SK-N-SH (cell line): ENCODE measurements around the gene CYP2D6. TPM values are rescaled to one million over a fixed set of nuclear protein-coding genes. Genes with fewer than 3 reads are reported as not detected.

Source experiments
- CTCF ChIA-PET: fragments of 300-600, 350-600 bp; formaldehyde crosslinking; extraction: SDS; loops from one replicate; lab custom pipeline; 2021; lab: Yijun Ruan, JAX
- POLR2A ChIA-PET: fragments of 350-600 bp; sonication (Branson Sonifier 250); formaldehyde crosslinking; extraction: SDS; loops from one replicate; lab custom pipeline; 2020; ENCODE audit warnings: antibody characterized with exemption, inconsistent platforms; lab: Yijun Ruan, JAX
- DNase-seq: peaks from one replicate; pipeline ENCODE4 v3.0.0; 2012
- H2AFZ ChIP-seq: fragments of 200-600 bp; sonication (generic); 2 replicates; pipeline ENCODE4 v1.8.1; 2016; ENCODE audit warnings: antibody characterized with exemption, mild to moderate bottlenecking, low read depth
- H3F3A ChIP-seq: fragments of 200-600 bp; sonication (generic); replicated peaks from 2 replicates; pipeline ENCODE3; 2016; ENCODE audit warnings: antibody characterized with exemption, mild to moderate bottlenecking; ENCODE audit not compliant: insufficient read depth
- H3K27ac ChIP-seq, 2 experiments: fragments of 200-500 bp in 1 of 2; fragments of 200-600 bp in 1 of 2; sonication (Bioruptor generic) in 1 of 2; sonication (generic), shearing (Covaris generic) in 1 of 2; 2 replicates each; pipeline versions ENCODE4 v1.5.1 to v1.6.1; 2014 to 2016; ENCODE audit warnings: low read depth in 2 of 2, inconsistent platforms in 1 of 2, low read length in 1 of 2, mild to moderate bottlenecking in 1 of 2, mixed read lengths in 1 of 2
- H3K27me3 ChIP-seq: fragments of 200-600 bp; sonication (generic), shearing (Covaris generic); 2 replicates; pipeline ENCODE4 v1.6.1; 2016; ENCODE audit warnings: mixed run types; ENCODE audit not compliant: insufficient read depth
- H3K36me3 ChIP-seq, 2 experiments: fragments of 200-500 bp in 1 of 2; fragments of 200-600 bp in 1 of 2; sonication (Bioruptor generic) in 1 of 2; sonication (generic) in 1 of 2; replicated peaks in 1 of 2; 2 replicates each; pipeline versions ENCODE3 to v1.5.1; 2014 to 2016; ENCODE audit warnings: low read length in 1 of 2, mild to moderate bottlenecking in 1 of 2; ENCODE audit not compliant: insufficient read depth in 2 of 2, control insufficient read depth in 1 of 2
- H3K4me1 ChIP-seq, 2 experiments: fragments of 200-500 bp in 1 of 2; fragments of 200-600 bp in 1 of 2; sonication (Bioruptor generic) in 1 of 2; sonication (generic), shearing (Covaris generic) in 1 of 2; 2 replicates each; pipeline versions ENCODE4 v1.5.1 to v1.6.1; 2014 to 2016; ENCODE audit warnings: low read depth in 1 of 2, low read length in 1 of 2, mixed run types in 1 of 2; ENCODE audit not compliant: insufficient read depth in 2 of 2, control insufficient read depth in 1 of 2
- H3K4me2 ChIP-seq: fragments of 200-600 bp; sonication (generic), shearing (Covaris generic); 2 replicates; pipeline ENCODE4 v1.6.1; 2017; ENCODE audit warnings: mixed run types
- H3K4me3 ChIP-seq, 2 experiments: fragments of 200-500 bp in 1 of 2; fragments of 200-600 bp in 1 of 2; sonication (Bioruptor generic) in 1 of 2; sonication (generic), shearing (Covaris generic) in 1 of 2; 2 replicates each; pipeline versions ENCODE4 v1.5.1 to v1.8.1; 2014 to 2016; ENCODE audit warnings: low read depth in 2 of 2, inconsistent platforms in 1 of 2, low read length in 1 of 2, mild to moderate bottlenecking in 1 of 2, mixed read lengths in 1 of 2, moderate library complexity in 1 of 2
- H3K79me2 ChIP-seq: fragments of 200-600 bp; sonication (generic); 2 replicates; pipeline ENCODE4 v1.8.1; 2017; ENCODE audit warnings: mild to moderate bottlenecking; ENCODE audit not compliant: insufficient read depth
- H3K9ac ChIP-seq: fragments of 200-600 bp; sonication (generic); 2 replicates; pipeline ENCODE4 v1.6.1; 2017; ENCODE audit warnings: mixed run types
- H3K9me2 ChIP-seq: fragments of 200-600 bp; sonication (generic); 2 replicates; pipeline ENCODE4 v1.6.1; 2017; ENCODE audit warnings: mixed run types
- H3K9me3 ChIP-seq: fragments of 200-600 bp; sonication (generic); 2 replicates; pipeline ENCODE4 v1.6.1; 2017; ENCODE audit warnings: mixed run types, mild to moderate bottlenecking, moderate library complexity
- H4K20me1 ChIP-seq: fragments of 200-600 bp; sonication (generic); 2 replicates; pipeline ENCODE4 v1.6.1; 2017; ENCODE audit warnings: mild to moderate bottlenecking, mixed run types; ENCODE audit not compliant: insufficient read depth
- EP300 ChIP-seq, 2 experiments: IDR thresholded peaks; 2 replicates each; pipeline versions ENCODE4 v1.4.0 to v1.6.1; 2012; ENCODE audit warnings: borderline replicate concordance in 1 of 2, low read depth in 1 of 2, low read length in 1 of 2
- EZH2phosphoT487 ChIP-seq: fragments of 200-600 bp; sonication (generic); IDR thresholded peaks from 2 replicates; pipeline ENCODE4 v1.6.1; 2017; ENCODE audit warnings: low read depth, mixed run types, mild to moderate bottlenecking, antibody characterized with exemption, moderate library complexity, borderline replicate concordance
- FOSL2 ChIP-seq: IDR thresholded peaks from 2 replicates; pipeline ENCODE4 v1.4.0; 2012; ENCODE audit warnings: low read depth, mild to moderate bottlenecking, moderate library complexity, borderline replicate concordance
- FOXJ3 ChIP-seq: sonication (generic); formaldehyde crosslinking; IDR thresholded peaks from 2 replicates; pipeline ENCODE4 v1.5.1; 2020; ENCODE audit warnings: mild to moderate bottlenecking, missing genetic modification reagents
- JUND ChIP-seq: IDR thresholded peaks from 2 replicates; pipeline ENCODE4 v1.4.0; 2012
- MEF2A ChIP-seq: IDR thresholded peaks from 2 replicates; pipeline ENCODE4 v1.4.0; 2012; ENCODE audit warnings: low read depth, borderline replicate concordance
- MXI1 ChIP-seq: IDR thresholded peaks from 2 replicates; pipeline ENCODE4 v1.6.1; 2012; ENCODE audit warnings: mild to moderate bottlenecking, low read depth, low read length, improper control_type of control experiment
- RXRA ChIP-seq: IDR thresholded peaks from 2 replicates; pipeline ENCODE4 v1.4.0; 2012; ENCODE audit warnings: low read depth, mild to moderate bottlenecking, borderline replicate concordance
- SIN3A ChIP-seq: IDR thresholded peaks from 2 replicates; pipeline ENCODE4 v1.6.1; 2012; ENCODE audit warnings: low read depth, mild to moderate bottlenecking, low read length, moderate library complexity, borderline replicate concordance
- TAF1 ChIP-seq: IDR thresholded peaks from 2 replicates; pipeline ENCODE4 v1.6.1; 2012; ENCODE audit warnings: low read depth, mild to moderate bottlenecking, low read length, moderate library complexity, borderline replicate concordance
- TEAD4 ChIP-seq: IDR thresholded peaks from 2 replicates; pipeline ENCODE4 v1.4.0; 2012; ENCODE audit warnings: mild to moderate bottlenecking, borderline replicate concordance; ENCODE audit not compliant: insufficient read depth
- YY1 ChIP-seq: IDR thresholded peaks from 2 replicates; pipeline ENCODE4 v1.4.0; 2012; ENCODE audit warnings: low read depth, mild to moderate bottlenecking
- WGBS: methylation state at CpG from one replicate; pipeline ENCODE4 v1.1.6; 2017; ENCODE audit warnings: low lambda C conversion rate; 5-methylcytosine and 5-hydroxymethylcytosine counted together
- polyA plus RNA-seq, 3 experiments: library from polyadenylated mRNA; depleted of rRNA; stranded (reverse); fragments of >200 nt; gene quantifications; 2 replicates each; pipeline ENCODE4 v1.2.3, GENCODE V29; 2012
- TF ChIP-seq, protein P1 (sequence below): IDR thresholded peaks from 2 replicates; pipeline ENCODE4 v1.6.1; 2012; ENCODE audit warnings: mild to moderate bottlenecking, low read depth, low read length, moderate library complexity
- TF ChIP-seq, protein P2 (sequence below): fragments of 150-350 bp; IDR thresholded peaks from 2 replicates; pipeline ENCODE4 v1.6.1; 2016; ENCODE audit warnings: mild to moderate bottlenecking, low read depth, low read length
- TF ChIP-seq, protein P3 (sequence below): IDR thresholded peaks from 2 replicates; pipeline ENCODE4 v1.4.0; 2012; ENCODE audit warnings: low read depth, borderline replicate concordance
- TF ChIP-seq, protein P4 (sequence below): IDR thresholded peaks from 2 replicates; pipeline ENCODE4 v1.4.0; 2012; ENCODE audit warnings: low read depth, borderline replicate concordance
- TF ChIP-seq, protein P5 (sequence below): IDR thresholded peaks from 2 replicates; pipeline ENCODE4 v1.4.0; 2012; ENCODE audit warnings: low read depth
- TF ChIP-seq, protein P6 (sequence below): IDR thresholded peaks from 2 replicates; pipeline ENCODE4; 2012

Gene CYP2D6
- polyA plus RNA-seq, 1 of the 3 experiments (the other 2 are of a cell fraction), result 0.26 TPM

DNA sequence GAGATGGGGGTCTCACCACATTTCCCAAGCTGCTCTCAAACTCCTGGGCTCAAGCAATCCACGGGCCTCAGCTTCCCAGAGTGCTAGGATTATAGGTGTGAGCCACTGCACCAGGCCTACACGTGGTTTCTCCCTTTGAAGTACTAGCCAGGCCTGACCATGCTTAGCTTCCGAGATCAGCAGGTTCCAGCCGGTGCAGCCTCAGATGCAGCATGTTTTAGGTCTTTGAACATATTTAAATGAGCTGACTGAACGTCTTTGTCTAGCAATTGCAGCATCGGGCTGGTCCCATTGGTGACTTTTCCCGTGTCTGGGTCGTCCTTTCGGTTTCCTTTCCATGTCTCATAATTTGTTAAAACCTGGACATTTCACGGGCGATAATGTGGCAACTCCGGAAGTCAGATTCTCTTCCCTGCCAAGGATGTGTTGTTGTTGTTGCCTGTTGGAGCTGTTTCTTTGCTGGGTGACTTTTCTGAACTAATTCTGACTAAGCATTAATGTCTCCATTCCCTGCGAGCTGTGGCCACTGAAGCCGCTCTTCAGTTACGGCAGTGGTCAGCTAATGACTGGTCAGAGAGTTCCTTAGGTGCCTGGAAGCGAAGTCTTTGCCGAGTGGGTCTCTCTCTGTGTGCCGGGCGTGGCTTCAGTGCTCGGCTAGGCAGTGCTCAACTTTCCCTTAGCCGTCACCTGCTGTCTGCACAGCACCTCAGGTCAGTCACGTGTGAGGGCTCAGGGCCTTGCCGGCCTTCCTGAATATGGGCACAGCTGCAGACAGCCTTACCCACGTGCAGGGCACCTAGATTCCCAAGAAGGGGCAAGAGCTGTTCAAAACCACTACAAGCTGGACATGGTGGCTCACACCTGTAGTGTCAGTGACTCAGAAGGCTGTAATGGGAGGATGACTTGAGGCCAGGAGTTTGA, 3.8 kb upstream of the CYP2D6 start:
- H3K4me2 ChIP-seq, result no peak overlapping the region
- ChIA-PET POLR2A (no interaction called here), CTCF (no interaction called here)
- no peak overlapping the region for H3K27ac ChIP-seq
- H3K27me3 ChIP-seq, result no peaks in the 10 kb centered on the region
- H3K9me3 ChIP-seq, result no peaks in the 10 kb centered on the region
- no peak for DNase-seq
- no peaks in the 10 kb centered on the region for H3K36me3 ChIP-seq
- no peaks in the 10 kb centered on the region for H3K4me1 ChIP-seq
- no peak for TF ChIP-seq FOSL2
- TF ChIP-seq, protein P1, sequence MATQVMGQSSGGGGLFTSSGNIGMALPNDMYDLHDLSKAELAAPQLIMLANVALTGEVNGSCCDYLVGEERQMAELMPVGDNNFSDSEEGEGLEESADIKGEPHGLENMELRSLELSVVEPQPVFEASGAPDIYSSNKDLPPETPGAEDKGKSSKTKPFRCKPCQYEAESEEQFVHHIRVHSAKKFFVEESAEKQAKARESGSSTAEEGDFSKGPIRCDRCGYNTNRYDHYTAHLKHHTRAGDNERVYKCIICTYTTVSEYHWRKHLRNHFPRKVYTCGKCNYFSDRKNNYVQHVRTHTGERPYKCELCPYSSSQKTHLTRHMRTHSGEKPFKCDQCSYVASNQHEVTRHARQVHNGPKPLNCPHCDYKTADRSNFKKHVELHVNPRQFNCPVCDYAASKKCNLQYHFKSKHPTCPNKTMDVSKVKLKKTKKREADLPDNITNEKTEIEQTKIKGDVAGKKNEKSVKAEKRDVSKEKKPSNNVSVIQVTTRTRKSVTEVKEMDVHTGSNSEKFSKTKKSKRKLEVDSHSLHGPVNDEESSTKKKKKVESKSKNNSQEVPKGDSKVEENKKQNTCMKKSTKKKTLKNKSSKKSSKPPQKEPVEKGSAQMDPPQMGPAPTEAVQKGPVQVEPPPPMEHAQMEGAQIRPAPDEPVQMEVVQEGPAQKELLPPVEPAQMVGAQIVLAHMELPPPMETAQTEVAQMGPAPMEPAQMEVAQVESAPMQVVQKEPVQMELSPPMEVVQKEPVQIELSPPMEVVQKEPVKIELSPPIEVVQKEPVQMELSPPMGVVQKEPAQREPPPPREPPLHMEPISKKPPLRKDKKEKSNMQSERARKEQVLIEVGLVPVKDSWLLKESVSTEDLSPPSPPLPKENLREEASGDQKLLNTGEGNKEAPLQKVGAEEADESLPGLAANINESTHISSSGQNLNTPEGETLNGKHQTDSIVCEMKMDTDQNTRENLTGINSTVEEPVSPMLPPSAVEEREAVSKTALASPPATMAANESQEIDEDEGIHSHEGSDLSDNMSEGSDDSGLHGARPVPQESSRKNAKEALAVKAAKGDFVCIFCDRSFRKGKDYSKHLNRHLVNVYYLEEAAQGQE, result no peak
- TF ChIP-seq, protein P2, sequence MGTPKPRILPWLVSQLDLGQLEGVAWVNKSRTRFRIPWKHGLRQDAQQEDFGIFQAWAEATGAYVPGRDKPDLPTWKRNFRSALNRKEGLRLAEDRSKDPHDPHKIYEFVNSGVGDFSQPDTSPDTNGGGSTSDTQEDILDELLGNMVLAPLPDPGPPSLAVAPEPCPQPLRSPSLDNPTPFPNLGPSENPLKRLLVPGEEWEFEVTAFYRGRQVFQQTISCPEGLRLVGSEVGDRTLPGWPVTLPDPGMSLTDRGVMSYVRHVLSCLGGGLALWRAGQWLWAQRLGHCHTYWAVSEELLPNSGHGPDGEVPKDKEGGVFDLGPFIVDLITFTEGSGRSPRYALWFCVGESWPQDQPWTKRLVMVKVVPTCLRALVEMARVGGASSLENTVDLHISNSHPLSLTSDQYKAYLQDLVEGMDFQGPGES, result no peak
- no peak for TF ChIP-seq JUND
- no peak for TF ChIP-seq SIN3A
- no peak for TF ChIP-seq EP300 (IDR thresholded peaks at IDR 0.05; ENCODE audit: borderline replicate concordance in 1 of 2, low read depth in 1 of 2, low read length in 1 of 2)
- TF ChIP-seq TAF1, result no peak
- TF ChIP-seq MEF2A, result no peak
- TF ChIP-seq, protein P3, sequence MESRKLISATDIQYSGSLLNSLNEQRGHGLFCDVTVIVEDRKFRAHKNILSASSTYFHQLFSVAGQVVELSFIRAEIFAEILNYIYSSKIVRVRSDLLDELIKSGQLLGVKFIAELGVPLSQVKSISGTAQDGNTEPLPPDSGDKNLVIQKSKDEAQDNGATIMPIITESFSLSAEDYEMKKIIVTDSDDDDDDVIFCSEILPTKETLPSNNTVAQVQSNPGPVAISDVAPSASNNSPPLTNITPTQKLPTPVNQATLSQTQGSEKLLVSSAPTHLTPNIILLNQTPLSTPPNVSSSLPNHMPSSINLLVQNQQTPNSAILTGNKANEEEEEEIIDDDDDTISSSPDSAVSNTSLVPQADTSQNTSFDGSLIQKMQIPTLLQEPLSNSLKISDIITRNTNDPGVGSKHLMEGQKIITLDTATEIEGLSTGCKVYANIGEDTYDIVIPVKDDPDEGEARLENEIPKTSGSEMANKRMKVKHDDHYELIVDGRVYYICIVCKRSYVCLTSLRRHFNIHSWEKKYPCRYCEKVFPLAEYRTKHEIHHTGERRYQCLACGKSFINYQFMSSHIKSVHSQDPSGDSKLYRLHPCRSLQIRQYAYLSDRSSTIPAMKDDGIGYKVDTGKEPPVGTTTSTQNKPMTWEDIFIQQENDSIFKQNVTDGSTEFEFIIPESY, result no peak
- no peak for TF ChIP-seq TEAD4
- no peak for TF ChIP-seq YY1
- TF ChIP-seq, protein P4, sequence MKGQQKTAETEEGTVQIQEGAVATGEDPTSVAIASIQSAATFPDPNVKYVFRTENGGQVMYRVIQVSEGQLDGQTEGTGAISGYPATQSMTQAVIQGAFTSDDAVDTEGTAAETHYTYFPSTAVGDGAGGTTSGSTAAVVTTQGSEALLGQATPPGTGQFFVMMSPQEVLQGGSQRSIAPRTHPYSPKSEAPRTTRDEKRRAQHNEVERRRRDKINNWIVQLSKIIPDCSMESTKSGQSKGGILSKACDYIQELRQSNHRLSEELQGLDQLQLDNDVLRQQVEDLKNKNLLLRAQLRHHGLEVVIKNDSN, result no peak
- no peak for TF ChIP-seq EZH2phosphoT487
- no peak for TF ChIP-seq MXI1
- no peak for TF ChIP-seq FOXJ3 (CRISPR knock-in tag)
- TF ChIP-seq RXRA, result no peak
- TF ChIP-seq, protein P5, sequence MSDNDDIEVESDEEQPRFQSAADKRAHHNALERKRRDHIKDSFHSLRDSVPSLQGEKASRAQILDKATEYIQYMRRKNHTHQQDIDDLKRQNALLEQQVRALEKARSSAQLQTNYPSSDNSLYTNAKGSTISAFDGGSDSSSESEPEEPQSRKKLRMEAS, result no peak
- TF ChIP-seq, protein P6, sequence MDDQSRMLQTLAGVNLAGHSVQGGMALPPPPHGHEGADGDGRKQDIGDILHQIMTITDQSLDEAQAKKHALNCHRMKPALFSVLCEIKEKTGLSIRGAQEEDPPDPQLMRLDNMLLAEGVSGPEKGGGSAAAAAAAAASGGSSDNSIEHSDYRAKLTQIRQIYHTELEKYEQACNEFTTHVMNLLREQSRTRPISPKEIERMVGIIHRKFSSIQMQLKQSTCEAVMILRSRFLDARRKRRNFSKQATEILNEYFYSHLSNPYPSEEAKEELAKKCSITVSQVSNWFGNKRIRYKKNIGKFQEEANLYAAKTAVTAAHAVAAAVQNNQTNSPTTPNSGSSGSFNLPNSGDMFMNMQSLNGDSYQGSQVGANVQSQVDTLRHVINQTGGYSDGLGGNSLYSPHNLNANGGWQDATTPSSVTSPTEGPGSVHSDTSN, result no peak
- H3K9ac ChIP-seq, result no peak overlapping the region
- no peaks in the 10 kb centered on the region for H3F3A ChIP-seq
- H3K4me3 ChIP-seq, result no peak overlapping the region
- H2AFZ ChIP-seq, result no peak overlapping the region
- 89% methylated on average over 6 of the region's 24 CpGs for whole genome bisulfite sequencing
- H3K79me2 ChIP-seq, result no peaks in the 10 kb centered on the region
- H4K20me1 ChIP-seq, result no peaks in the 10 kb centered on the region
- no peaks in the 10 kb centered on the region for H3K9me2 ChIP-seq
